ENCODE measurements around the gene KDM1A.
A peak's percentile ranks its signal among the peaks of the same experiment; 100 is the strongest.

KDM1A gene

GRCh38 chr1:23098463-23099170 lies 79.3 kb downstream of the KDM1A start:
- H3K4me3 ChIP-seq (replicated peaks; ENCODE audit: insufficient read depth, low read length) = no peak overlapping the region
- no peak overlapping the region for H3K27ac ChIP-seq (replicated peaks)
- peak in 1 of 2 experiments; percentile 49 for DNase-seq (ENCODE audit: low read depth in 1 of 2, low spot score in 1 of 2)
- no peaks in the 10 kb centered on the region for H3K27me3 ChIP-seq (ENCODE audit: insufficient read depth, poor library complexity, severe bottlenecking)
- TF ChIP-seq SPI1 (IDR thresholded peaks at IDR 0.05; ENCODE audit: borderline replicate concordance, low read depth) (no peak), GABPA (IDR thresholded peaks at IDR 0.05; ENCODE audit: low read depth) (no peak), POLR2AphosphoS5 (IDR thresholded peaks at IDR 0.05; ENCODE audit: low read depth) (no peak), CTCF (IDR thresholded peaks at IDR 0.05; ENCODE audit: insufficient read depth, low read length) (peak; percentile 77), REST (IDR thresholded peaks at IDR 0.05; ENCODE audit: insufficient replicate concordance, low read depth) (no peak)

GRCh38 chr1:23099171-23099536 lies 79.9 kb downstream of the KDM1A start:
- Histone ChIP-seq H3K27ac (replicated peaks) (no peak overlapping the region), H3K4me3 (replicated peaks; ENCODE audit: insufficient read depth, low read length) (no peak overlapping the region), H3K27me3 (ENCODE audit: insufficient read depth, poor library complexity, severe bottlenecking) (no peaks in the 10 kb centered on the region)
- DNase-seq (ENCODE audit: low read depth in 1 of 2, low spot score in 1 of 2) = no peak
- TF ChIP-seq SPI1 (IDR thresholded peaks at IDR 0.05; ENCODE audit: borderline replicate concordance, low read depth) (no peak), REST (IDR thresholded peaks at IDR 0.05; ENCODE audit: insufficient replicate concordance, low read depth) (no peak), POLR2AphosphoS5 (IDR thresholded peaks at IDR 0.05; ENCODE audit: low read depth) (no peak), CTCF (IDR thresholded peaks at IDR 0.05; ENCODE audit: insufficient read depth, low read length) (no peak), GABPA (IDR thresholded peaks at IDR 0.05; ENCODE audit: low read depth) (no peak)

GRCh38 chr1:23100074-23100748 lies 80.9 kb downstream of the KDM1A start:
- TF ChIP-seq POLR2AphosphoS5 (IDR thresholded peaks at IDR 0.05; ENCODE audit: low read depth) (peak; percentile 84), CTCF (IDR thresholded peaks at IDR 0.05; ENCODE audit: insufficient read depth, low read length) (no peak), SPI1 (IDR thresholded peaks at IDR 0.05; ENCODE audit: borderline replicate concordance, low read depth) (no peak), REST (IDR thresholded peaks at IDR 0.05; ENCODE audit: insufficient replicate concordance, low read depth) (no peak), GABPA (IDR thresholded peaks at IDR 0.05; ENCODE audit: low read depth) (no peak)
- DNase-seq (ENCODE audit: low read depth in 1 of 2, low spot score in 1 of 2) = peak; percentile 72 to 89
- no peak overlapping the region for H3K27ac ChIP-seq (replicated peaks)
- no peaks in the 10 kb centered on the region for H3K27me3 ChIP-seq (ENCODE audit: insufficient read depth, poor library complexity, severe bottlenecking)
- no peak overlapping the region for H3K4me3 ChIP-seq (replicated peaks; ENCODE audit: insufficient read depth, low read length)
